Activated gamma-delta T cell treated with anti-CD3 and anti-CD28 coated beads, Interleukin-2, amount 50 U/mL, for 16 hours (primary cell): ENCODE data around the gene UPP1.
"Not testable (repeated sequence)": the region's sequence is repeated elsewhere in the genome, so short reads cannot be mapped to it uniquely, and the experiment has no call there.

Experiments
- DNase-seq: peaks from one replicate; pipeline ENCODE4 v3.0.0-alpha.2; 2020; ENCODE audit warnings: low read depth

UPP1 gene

GRCh38 chr7:48112401-48113165, 23.5 kb downstream of the UPP1 start:
- no peak for DNase-seq

DNA sequence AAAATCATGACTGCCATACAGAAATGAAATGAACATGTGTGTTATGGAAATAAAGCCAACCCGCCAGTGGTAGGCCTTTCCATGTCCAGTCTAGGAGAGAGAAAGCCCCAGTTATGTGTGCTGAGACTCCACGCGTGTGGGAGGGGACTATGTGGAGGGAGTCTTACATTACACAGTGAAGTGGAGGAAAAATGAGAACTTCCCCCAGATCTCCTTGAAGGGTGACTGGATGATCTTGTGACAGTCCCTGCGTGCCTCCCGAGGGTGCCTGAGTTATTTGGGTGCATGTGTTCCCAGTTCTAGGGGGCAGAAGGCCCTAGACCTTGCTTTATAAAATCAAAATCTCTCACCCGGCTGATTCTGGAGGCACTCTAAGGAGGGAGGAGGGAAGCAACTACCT, 24.2 kb downstream of the UPP1 start:
- no peak for DNase-seq

DNA sequence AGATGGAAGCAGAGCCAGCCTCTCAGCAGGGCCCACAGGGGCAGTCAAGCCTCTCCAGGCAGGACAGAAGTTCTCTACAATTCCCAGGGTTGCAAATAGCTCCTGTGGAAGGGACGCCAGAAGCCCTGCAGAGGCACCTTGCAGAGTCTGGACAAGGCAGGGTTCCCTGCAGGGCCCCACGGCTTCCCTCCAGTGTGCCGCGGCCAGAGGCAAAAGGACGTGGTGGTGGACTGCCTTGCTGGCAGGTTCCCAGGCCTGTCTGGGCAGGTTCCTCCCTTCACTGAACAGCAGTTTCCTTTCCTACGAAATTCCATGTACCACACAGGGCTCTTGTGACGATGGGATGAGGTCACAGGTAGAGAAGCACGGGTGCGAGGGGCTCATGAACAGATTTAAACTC, 25.1 kb downstream of the UPP1 start:
- DNase-seq = no peak

- no peak for DNase-seq
Measured at GRCh38 chr7:48114589-48114988, 25.5 kb downstream of the UPP1 start.

- no peak for DNase-seq
Measured at GRCh38 chr7:48116043-48116442, 27.0 kb downstream of the UPP1 start.

- DNase-seq = no peak
Measured at GRCh38 chr7:48118041-48118440, 29.0 kb downstream of the UPP1 start.

DNA sequence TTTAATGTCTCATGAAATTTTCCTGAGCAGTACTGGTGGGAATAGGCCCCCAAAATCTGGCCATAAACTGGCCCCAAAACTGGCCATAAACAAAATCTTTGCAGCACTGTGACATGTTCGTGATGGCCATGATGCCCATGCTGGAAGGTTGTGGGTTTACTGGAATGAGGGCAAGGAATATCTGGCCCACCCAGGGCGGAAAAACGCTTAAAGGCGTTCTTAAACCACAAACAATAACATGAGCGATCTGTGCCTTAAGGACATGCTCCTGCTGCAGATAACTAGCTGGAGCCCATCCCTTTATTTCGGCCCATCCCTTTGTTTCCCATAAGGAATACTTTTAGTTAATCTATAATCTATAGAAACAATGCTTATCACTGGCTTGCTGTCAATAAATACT, 31.5 kb downstream of the UPP1 start:
- DNase-seq = not testable (repeated sequence)

DNA sequence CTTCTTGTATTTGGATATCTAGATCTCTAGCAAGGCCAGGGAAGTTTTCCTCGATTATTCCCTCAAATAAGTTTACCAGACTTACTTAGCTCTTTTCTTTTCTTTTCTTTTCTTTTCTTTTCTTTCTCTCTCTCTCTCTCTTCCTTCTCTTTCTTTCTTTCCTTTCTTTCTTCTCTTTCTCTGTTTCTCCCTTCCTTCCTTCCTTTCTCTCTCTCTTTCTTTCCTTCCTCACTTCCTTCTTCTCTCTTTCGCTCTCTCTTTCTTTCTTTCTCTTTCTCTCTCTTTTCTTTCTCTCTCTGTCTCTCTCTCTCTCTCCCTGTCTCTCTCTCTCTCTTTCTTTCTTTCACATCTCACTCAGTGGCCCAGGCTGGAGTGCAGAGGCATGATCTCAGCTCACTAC, 37.0 kb downstream of the UPP1 start:
- no peak for DNase-seq

- no peak for DNase-seq
Measured at GRCh38 chr7:48130658-48131108, 41.6 kb downstream of the UPP1 start.

GRCh38 chr7:48132792-48133191, 43.7 kb downstream of the UPP1 start:
- no peak for DNase-seq

- no peak for DNase-seq
Measured at GRCh38 chr7:48139459-48139858, 50.4 kb downstream of the UPP1 start.

- no peak for DNase-seq
Measured at GRCh38 chr7:48140001-48140681, 51.1 kb downstream of the UPP1 start.

DNA sequence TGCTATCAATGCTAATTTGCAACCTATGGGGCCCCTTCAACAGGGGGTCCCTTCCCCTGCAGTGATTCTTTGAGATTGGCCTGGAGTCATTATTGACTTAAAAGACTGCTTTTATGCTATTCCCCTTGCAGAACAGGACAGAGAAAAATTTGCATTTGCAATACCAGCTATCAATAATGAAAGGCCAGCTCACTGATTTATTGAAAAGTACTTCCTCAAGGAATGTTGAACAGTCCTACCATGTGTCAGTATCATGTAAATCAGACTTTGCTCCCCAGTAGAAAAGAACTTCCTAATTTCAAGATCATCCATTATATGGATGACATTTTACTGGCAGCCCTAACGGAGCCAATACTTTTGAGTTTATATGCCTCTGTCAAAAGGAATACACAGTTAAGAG, 52.5 kb downstream of the UPP1 start:
- DNase-seq = no peak

DNA sequence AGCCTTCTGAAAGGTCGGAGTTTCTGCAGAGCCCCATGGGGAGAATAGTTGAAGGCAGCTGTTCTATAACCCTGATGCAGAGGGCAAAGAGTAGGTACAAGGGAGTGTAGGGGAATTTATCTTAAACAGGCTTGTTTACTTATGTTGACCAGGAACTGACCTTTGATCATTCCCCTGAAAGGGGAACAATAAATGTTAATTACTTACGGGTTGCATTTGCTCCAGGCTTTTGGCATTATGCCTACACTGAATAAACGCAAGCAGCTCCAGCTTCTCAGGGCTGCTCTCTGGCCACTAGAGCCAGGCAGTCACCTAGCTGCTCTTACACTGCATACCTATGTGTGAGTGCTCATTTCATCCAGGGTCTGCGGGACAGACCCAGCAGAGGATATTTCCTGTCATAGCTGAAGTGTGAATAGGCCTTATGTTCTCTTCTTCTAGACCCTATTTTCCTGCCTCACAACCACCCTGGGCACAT, 55.3 kb downstream of the UPP1 start:
- no peak for DNase-seq

GRCh38 chr7:48147078-48147591, 58.1 kb downstream of the UPP1 start:
- no peak for DNase-seq

GRCh38 chr7:48147690-48148089, 58.6 kb downstream of the UPP1 start:
- DNase-seq = not testable (repeated sequence)

GRCh38 chr7:48148311-48148710, 59.2 kb downstream of the UPP1 start:
- DNase-seq = no peak

DNA sequence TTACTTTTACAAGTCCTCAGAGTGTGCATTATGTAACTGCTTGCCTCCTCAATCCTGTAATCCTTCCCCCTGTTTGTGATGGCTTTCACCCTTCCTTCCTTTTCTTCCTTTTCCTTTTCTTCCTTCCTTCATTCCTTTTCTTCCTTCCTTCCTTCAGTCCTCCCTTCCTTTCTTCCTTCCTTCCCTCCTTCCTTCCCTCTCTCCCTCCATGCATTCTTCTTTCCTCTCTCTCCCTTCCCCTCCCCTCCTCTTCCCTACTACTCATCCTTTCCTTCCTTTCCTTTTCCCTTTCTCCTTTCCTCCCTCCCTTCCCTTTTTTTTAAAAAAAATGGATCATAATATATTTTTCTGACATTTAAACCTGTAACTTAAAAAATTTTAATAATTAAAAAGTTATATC, 60.0 kb downstream of the UPP1 start:
- DNase-seq = no peak

GRCh38 chr7:48150086-48150485, 61.0 kb downstream of the UPP1 start:
- no peak for DNase-seq

DNA sequence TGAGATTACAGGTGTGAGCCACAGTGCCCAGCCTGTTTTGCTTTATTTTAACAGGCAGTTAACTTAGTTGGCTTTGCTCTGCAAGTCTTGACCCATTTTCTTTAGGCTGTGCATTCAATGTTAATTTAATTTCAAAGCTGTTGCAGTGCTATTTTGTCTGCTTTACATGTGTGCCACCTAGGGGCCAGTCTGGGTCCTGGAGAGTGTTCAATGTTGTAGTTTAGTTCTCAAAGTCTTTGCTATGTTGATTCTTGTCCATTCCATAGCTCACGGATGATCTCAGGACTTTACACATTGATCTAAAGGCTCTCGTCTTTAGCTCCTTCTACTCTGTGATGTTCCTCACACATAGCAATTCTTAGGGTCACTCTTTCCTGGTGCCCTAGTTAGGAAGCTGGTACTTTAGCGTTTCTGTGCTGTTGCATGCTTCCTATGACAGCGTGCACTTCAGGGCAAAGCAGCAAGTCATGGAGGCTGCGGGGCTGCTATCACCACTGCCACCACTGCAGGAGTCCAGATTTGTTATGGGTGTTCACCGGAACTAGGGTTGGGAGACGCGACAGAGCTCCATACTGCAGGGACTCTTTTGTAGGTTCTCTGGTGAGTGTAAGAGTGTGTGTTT, 65.8 kb downstream of the UPP1 start:
- no peak for DNase-seq
